ENCODE measurements around the gene RASGRF2.
A peak's percentile ranks its signal among the peaks of the same experiment; 100 is the strongest.

The RASGRF2 gene

GRCh38 chr5:81161012-81161601 is 200.9 kb downstream of the RASGRF2 start:
- H3K27me3 ChIP-seq (replicated peaks): no peaks in the 10 kb centered on the region
- no peak for DNase-seq
- in situ Hi-C loops (cut with HindIII; ENCODE audit: low pct_ligation_motif_present, low sequenced_read_pairs): no loop called here
- no peak overlapping the region for H3K27ac ChIP-seq
- H3K36me3 ChIP-seq (replicated peaks): no peaks in the 10 kb centered on the region
- no peak for TF ChIP-seq CTCF (IDR thresholded peaks at IDR 0.05; ENCODE audit: low read depth, low read length, missing control alignments)
- no peak overlapping the region for H3K4me3 ChIP-seq (ENCODE audit: low read depth, low read length)

- Histone ChIP-seq H3K27me3 (replicated peaks) (no peaks in the 10 kb centered on the region), H3K4me3 (ENCODE audit: low read depth, low read length) (no peak overlapping the region), H3K36me3 (replicated peaks) (no peaks in the 10 kb centered on the region), H3K27ac (no peak overlapping the region)
- TF ChIP-seq CTCF (IDR thresholded peaks at IDR 0.05; ENCODE audit: low read depth, low read length, missing control alignments): no peak
- DNase-seq: no peak
- in situ Hi-C loops (cut with HindIII; ENCODE audit: low pct_ligation_motif_present, low sequenced_read_pairs): no loop called here
Measured at GRCh38 chr5:81162501-81162900, 202.3 kb downstream of the RASGRF2 start.

GRCh38 chr5:81163651-81164050 is 203.5 kb downstream of the RASGRF2 start:
- Histone ChIP-seq H3K27ac (no peak overlapping the region), H3K27me3 (replicated peaks) (no peaks in the 10 kb centered on the region), H3K36me3 (replicated peaks) (no peaks in the 10 kb centered on the region), H3K4me3 (ENCODE audit: low read depth, low read length) (no peak overlapping the region)
- in situ Hi-C loops (cut with HindIII; ENCODE audit: low pct_ligation_motif_present, low sequenced_read_pairs): no loop called here
- DNase-seq: no peak
- TF ChIP-seq CTCF (IDR thresholded peaks at IDR 0.05; ENCODE audit: low read depth, low read length, missing control alignments): no peak

- Histone ChIP-seq H3K27me3 (replicated peaks) (no peaks in the 10 kb centered on the region), H3K4me3 (ENCODE audit: low read depth, low read length) (no peak overlapping the region), H3K36me3 (replicated peaks) (no peaks in the 10 kb centered on the region), H3K27ac (no peak overlapping the region)
- in situ Hi-C loops (cut with HindIII; ENCODE audit: low pct_ligation_motif_present, low sequenced_read_pairs): no loop called here
- TF ChIP-seq CTCF (IDR thresholded peaks at IDR 0.05; ENCODE audit: low read depth, low read length, missing control alignments): no peak
- DNase-seq: no peak
Measured at GRCh38 chr5:81164476-81164875, 204.3 kb downstream of the RASGRF2 start.

DNA sequence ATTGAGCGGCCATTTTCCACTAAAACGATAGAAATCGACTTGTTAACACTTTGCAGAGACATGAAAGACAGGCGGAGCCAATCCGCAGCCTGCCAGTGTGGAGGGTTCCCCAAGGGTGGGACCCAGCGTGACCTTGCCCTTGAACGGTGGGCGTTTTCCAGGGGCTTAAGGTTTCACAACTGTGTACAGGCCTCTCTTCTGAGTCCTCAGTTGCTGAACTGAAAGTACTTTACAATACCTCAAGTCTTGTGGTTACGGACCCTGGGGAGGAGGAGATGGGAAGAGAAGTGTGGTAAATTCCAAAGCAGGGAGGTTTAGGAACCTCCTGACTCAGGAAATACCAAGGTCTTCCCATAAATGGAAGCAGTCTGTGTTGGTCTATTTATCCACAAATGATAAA is 204.8 kb downstream of the RASGRF2 start:
- no peak overlapping the region for H3K27ac ChIP-seq
- peak; percentile 11 for DNase-seq
- in situ Hi-C loops (cut with HindIII; ENCODE audit: low pct_ligation_motif_present, low sequenced_read_pairs): no loop called here
- H3K36me3 ChIP-seq (replicated peaks): no peaks in the 10 kb centered on the region
- no peak for TF ChIP-seq CTCF (IDR thresholded peaks at IDR 0.05; ENCODE audit: low read depth, low read length, missing control alignments)
- no peak overlapping the region for H3K4me3 ChIP-seq (ENCODE audit: low read depth, low read length)
- H3K27me3 ChIP-seq (replicated peaks): no peaks in the 10 kb centered on the region

- peak; percentile 47 for DNase-seq
- peak; percentile 85 for TF ChIP-seq CTCF (IDR thresholded peaks at IDR 0.05; ENCODE audit: low read depth, low read length, missing control alignments)
- in situ Hi-C loops (cut with HindIII; ENCODE audit: low pct_ligation_motif_present, low sequenced_read_pairs): no loop called here
- H3K4me3 ChIP-seq (ENCODE audit: low read depth, low read length): no peak overlapping the region
- H3K36me3 ChIP-seq (replicated peaks): no peaks in the 10 kb centered on the region
- H3K27ac ChIP-seq: no peak overlapping the region
- no peaks in the 10 kb centered on the region for H3K27me3 ChIP-seq (replicated peaks)
Measured at GRCh38 chr5:81165493-81166119, 205.4 kb downstream of the RASGRF2 start.

Data from brain microvascular endothelial cell (primary cell).